Esophagus muscularis mucosa (tissue), 4 donors: ENCODE measurements around the gene SLC51B. TPM values are rescaled to one million over a fixed set of nuclear protein-coding genes. Genes with fewer than 3 reads are reported as not detected.

Experiments
- DNase-seq: peaks from one replicate; pipeline ENCODE4 v3.0.0-alpha.2; 2017; ENCODE audit errors: extremely low spot score
- H3K27ac ChIP-seq, 4 donors: fragments of 200-600 bp; sonication (generic); replicated peaks in 1 of 4; 1 replicate in 3 of 4; 2 replicates in 1 of 4; pipeline ENCODE4 v1.5.1; 2016 to 2019; ENCODE audit warnings: mild to moderate bottlenecking in 1 of 4
- H3K27me3 ChIP-seq, 4 donors: fragments of 200-600 bp; sonication (generic); one replicate each; pipeline versions ENCODE4 v1.5.1 to v1.6.0; 2016 to 2019
- H3K36me3 ChIP-seq, 4 donors: fragments of 200-600 bp; sonication (generic); one replicate each; pipeline ENCODE4 v1.5.1; 2016 to 2019
- H3K4me1 ChIP-seq, 4 donors: fragments of 200-600 bp; sonication (generic); one replicate each; pipeline ENCODE4 v1.5.1; 2016 to 2019
- H3K4me3 ChIP-seq, 4 donors: fragments of 200-600 bp; sonication (generic); 1 replicate in 2 of 4; 2 replicates in 2 of 4; pipeline ENCODE4 v1.5.1; 2016 to 2019; ENCODE audit warnings: mild to moderate bottlenecking in 4 of 4, moderate library complexity in 1 of 4
- H3K9me3 ChIP-seq, 4 donors: fragments of 200-600 bp; sonication (generic); 1 replicate in 3 of 4; 2 replicates in 1 of 4; pipeline ENCODE4 v1.5.1; 2016 to 2019
- EP300 ChIP-seq: sonication (generic); formaldehyde crosslinking; IDR thresholded peaks from one replicate; pipeline ENCODE4 v1.6.1; 2017; ENCODE audit warnings: antibody characterized with exemption
- POLR2A ChIP-seq: fragments of 450-650 bp; IDR thresholded peaks from one replicate; pipeline ENCODE4 v1.6.1; 2017; ENCODE audit warnings: antibody characterized with exemption, moderate library complexity, mild to moderate bottlenecking, low read depth
- POLR2AphosphoS5 ChIP-seq, 2 donors: sonication (generic); formaldehyde crosslinking; IDR thresholded peaks; one replicate each; pipeline ENCODE4 v1.6.1; 2017; ENCODE audit warnings: antibody characterized with exemption in 2 of 2
- WGBS: methylation state at CpG from one replicate; pipeline ENCODE4 v1.1.5; 2018; 5-methylcytosine and 5-hydroxymethylcytosine counted together
- intact Hi-C: fragments of 100-400 bp; cut with DNase I; formaldehyde crosslinking; loops from one replicate; pipeline ENCODE4 v1.15.1; 2023
- total RNA-seq, 4 donors: library from RNA; depleted of rRNA; stranded (reverse); fragments of >200 nt; gene quantifications; one replicate each; pipeline versions ENCODE4 v1.1.0 to v1.2.1, GENCODE V29; 2016
- TF ChIP-seq, protein P1 (sequence below), 3 experiments: fragments of 200-600 bp in 2 of 3; fragments of 450-650 bp in 1 of 3; sonication (generic) in 2 of 3; IDR thresholded peaks; one replicate each; pipeline ENCODE4 v1.5.1; 2017 to 2019; ENCODE audit warnings: antibody characterized with exemption in 3 of 3, mild to moderate bottlenecking in 2 of 3, moderate library complexity in 1 of 3

Gene SLC51B
- total RNA-seq, 4 donors from 2014 or later = not detected

GRCh38 chr15:65087411-65087810 lies 42.2 kb downstream of the SLC51B start:
- peak in 1 of 2 donors; percentile 3 for TF ChIP-seq POLR2AphosphoS5 (IDR thresholded peaks at IDR 0.05)
- TF ChIP-seq, protein P1, sequence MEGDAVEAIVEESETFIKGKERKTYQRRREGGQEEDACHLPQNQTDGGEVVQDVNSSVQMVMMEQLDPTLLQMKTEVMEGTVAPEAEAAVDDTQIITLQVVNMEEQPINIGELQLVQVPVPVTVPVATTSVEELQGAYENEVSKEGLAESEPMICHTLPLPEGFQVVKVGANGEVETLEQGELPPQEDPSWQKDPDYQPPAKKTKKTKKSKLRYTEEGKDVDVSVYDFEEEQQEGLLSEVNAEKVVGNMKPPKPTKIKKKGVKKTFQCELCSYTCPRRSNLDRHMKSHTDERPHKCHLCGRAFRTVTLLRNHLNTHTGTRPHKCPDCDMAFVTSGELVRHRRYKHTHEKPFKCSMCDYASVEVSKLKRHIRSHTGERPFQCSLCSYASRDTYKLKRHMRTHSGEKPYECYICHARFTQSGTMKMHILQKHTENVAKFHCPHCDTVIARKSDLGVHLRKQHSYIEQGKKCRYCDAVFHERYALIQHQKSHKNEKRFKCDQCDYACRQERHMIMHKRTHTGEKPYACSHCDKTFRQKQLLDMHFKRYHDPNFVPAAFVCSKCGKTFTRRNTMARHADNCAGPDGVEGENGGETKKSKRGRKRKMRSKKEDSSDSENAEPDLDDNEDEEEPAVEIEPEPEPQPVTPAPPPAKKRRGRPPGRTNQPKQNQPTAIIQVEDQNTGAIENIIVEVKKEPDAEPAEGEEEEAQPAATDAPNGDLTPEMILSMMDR (IDR thresholded peaks at IDR 0.05) = no peak
- Histone ChIP-seq H3K27me3 (no peaks in the 10 kb centered on the region), H3K4me3 (no peak overlapping the region), H3K9me3 (no peaks in the 10 kb centered on the region), H3K36me3 (no peaks in the 10 kb centered on the region), H3K27ac (peak overlapping the region; percentile 91 to 96 (median 95)), H3K4me1 (peaks cover 87 to 100% (median 99%) of the 10 kb centered on the region in 4 donors)
- intact Hi-C loops = loop anchor here (10.0 kb wide), 1 partner anchor 243 kb away; the partner anchor contains the start of gene PLEKHO2
- no peak for DNase-seq
- WGBS = 76% methylated on average over 2 of the region's 3 CpGs

DNA sequence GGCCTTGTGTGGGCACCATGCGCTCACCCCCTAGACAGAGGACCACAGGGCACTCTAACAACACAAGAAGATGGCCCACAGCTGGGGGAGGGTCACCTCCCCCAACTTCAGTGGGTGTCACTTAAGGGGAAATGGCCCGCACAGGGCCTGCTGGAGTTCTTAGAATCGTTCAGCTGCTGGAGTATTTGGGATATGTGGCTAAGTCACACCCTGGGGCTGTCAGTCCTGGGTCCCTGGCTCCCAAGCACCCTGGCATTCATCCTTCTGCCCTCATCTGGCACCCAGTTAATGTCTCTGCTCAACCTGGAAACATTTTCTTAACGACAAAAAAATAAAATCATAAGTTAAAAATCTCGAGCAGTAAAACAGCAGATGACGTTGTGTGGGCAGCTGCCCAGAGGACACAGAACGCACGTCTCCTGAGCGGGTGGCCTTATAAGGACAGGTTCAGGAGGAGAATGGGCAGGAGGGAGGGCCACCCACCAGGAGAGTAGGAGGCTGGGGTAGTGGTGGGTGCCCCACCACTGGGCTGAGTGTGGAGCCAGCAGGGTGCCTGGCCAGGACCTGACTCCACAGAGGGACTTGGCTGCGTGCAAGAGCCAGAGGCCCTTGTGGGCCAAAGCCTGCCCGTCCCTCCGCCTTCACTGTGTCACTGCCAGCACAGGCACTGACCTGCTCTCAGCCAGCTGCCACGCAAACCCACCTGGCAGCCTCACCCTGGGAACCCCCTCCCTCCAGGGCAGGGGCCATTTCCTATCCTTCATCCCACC lies 42.9 kb downstream of the SLC51B start:
- Histone ChIP-seq H3K27me3 (no peaks in the 10 kb centered on the region), H3K9me3 (no peaks in the 10 kb centered on the region), H3K36me3 (no peaks in the 10 kb centered on the region), H3K27ac (peak overlapping the region; percentile 91 to 96 (median 95)), H3K4me3 (no peak overlapping the region), H3K4me1 (peaks cover 80 to 100% (median 99%) of the 10 kb centered on the region in 4 donors)
- no peak for TF ChIP-seq POLR2A
- TF ChIP-seq EP300 = peak; percentile 88
- peak; percentile 76 to 90 for TF ChIP-seq POLR2AphosphoS5 (IDR thresholded peaks at IDR 0.05)
- TF ChIP-seq, protein P1 (IDR thresholded peaks at IDR 0.05) = no peak
- WGBS = 51% methylated on average over 11 of the region's 13 CpGs
- intact Hi-C loops = loop anchor here (10.0 kb wide), 1 partner anchor 243 kb away; the partner anchor contains the start of gene PLEKHO2
- DNase-seq = peak; percentile 96

DNA sequence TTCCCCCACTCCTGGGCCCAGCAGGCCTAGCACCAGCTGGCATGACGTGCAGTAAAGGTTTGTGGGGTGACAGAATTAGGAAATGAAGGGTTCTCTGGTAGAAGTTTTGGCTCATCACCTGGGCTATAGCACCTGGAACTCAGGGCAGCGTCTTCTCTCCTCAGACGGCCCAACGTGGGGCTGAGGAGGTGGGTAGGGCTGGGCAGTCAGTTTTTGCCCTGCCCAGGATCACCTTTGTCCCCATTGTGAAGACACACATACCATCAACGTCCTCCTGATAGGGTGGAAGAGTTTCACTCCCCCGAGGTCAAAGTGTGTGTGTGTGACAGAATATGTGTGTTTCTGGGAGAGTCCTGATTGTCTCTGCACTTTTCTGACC lies 43.4 kb downstream of the SLC51B start:
- WGBS = 65% methylated on average over 6 of the region's 6 CpGs
- Histone ChIP-seq H3K4me3 (no peak overlapping the region), H3K9me3 (no peaks in the 10 kb centered on the region), H3K4me1 (peaks cover 75 to 100% (median 99%) of the 10 kb centered on the region in 4 donors), H3K36me3 (no peaks in the 10 kb centered on the region), H3K27ac (peak overlapping the region; percentile 91 to 96 (median 95)), H3K27me3 (no peaks in the 10 kb centered on the region)
- no peak for DNase-seq
- intact Hi-C loops = loop anchor here (10.0 kb wide), 1 partner anchor 244 kb away; the partner anchor contains the start of gene PLEKHO2
- no peak for TF ChIP-seq POLR2A
- TF ChIP-seq EP300 = no peak
- TF ChIP-seq POLR2AphosphoS5 (IDR thresholded peaks at IDR 0.05) = no peak
- TF ChIP-seq, protein P1 (IDR thresholded peaks at IDR 0.05) = no peak

GRCh38 chr15:65089206-65089824 lies 44.1 kb downstream of the SLC51B start:
- Histone ChIP-seq H3K4me3 (no peak overlapping the region), H3K27ac (peak overlapping the region; percentile 91 to 96 (median 95)), H3K9me3 (no peaks in the 10 kb centered on the region), H3K36me3 (no peaks in the 10 kb centered on the region), H3K27me3 (no peaks in the 10 kb centered on the region), H3K4me1 (peaks cover 71 to 100% (median 99%) of the 10 kb centered on the region in 4 donors)
- WGBS = 21% methylated on average over 5 of the region's 5 CpGs
- DNase-seq = no peak
- TF ChIP-seq POLR2AphosphoS5 (IDR thresholded peaks at IDR 0.05) = peak; percentile 58 to 83
- no peak for TF ChIP-seq EP300
- intact Hi-C loops = loop anchor here (10.0 kb wide), 1 partner anchor 245 kb away; the partner anchor contains the start of gene PLEKHO2
